Stomach smooth muscle (tissue), 2 donors: Measurements from ENCODE around the gene NDUFA13.
A peak's percentile ranks its signal among the peaks of the same experiment; 100 is the strongest.

Experiments used
- H3K27ac ChIP-seq: one replicate; pipeline ENCODE4 v1.7.0; 2013; ENCODE audit warnings: mild to moderate bottlenecking, low read length, inconsistent platforms
- H3K27me3 ChIP-seq, 2 donors: one replicate each; pipeline ENCODE4 v1.7.0; 2013; ENCODE audit warnings: low read length in 2 of 2; ENCODE audit not compliant: insufficient read depth in 2 of 2, control insufficient read depth in 1 of 2
- H3K36me3 ChIP-seq, 2 donors: one replicate each; pipeline ENCODE4 v1.7.0; 2013; ENCODE audit warnings: low read length in 2 of 2; ENCODE audit not compliant: control insufficient read depth in 2 of 2, insufficient read depth in 2 of 2
- H3K4me1 ChIP-seq: one replicate; pipeline ENCODE4 v1.7.0; 2013; ENCODE audit warnings: low read length; ENCODE audit not compliant: control insufficient read depth, insufficient read depth
- H3K4me3 ChIP-seq, 2 donors: one replicate each; pipeline ENCODE4 v1.7.0; 2013; ENCODE audit warnings: low read length in 2 of 2
- H3K9ac ChIP-seq, 2 donors: one replicate each; pipeline ENCODE4 v1.7.0; 2013; ENCODE audit warnings: low read length in 2 of 2, mild to moderate bottlenecking in 1 of 2
- H3K9me3 ChIP-seq, 2 donors: one replicate each; pipeline ENCODE4 v1.7.0; 2013; ENCODE audit warnings: low read length in 2 of 2; ENCODE audit not compliant: control insufficient read depth in 2 of 2
- donor health status: healthy.
- donor health status: Pancreatic carcinoma.

Gene NDUFA13

GRCh38 chr19:19482809-19483596, 33.0 kb upstream of the NDUFA13 start:
- H3K4me1 ChIP-seq: peaks cover 12% of the 10 kb centered on the region
- no peaks in the 10 kb centered on the region for H3K9me3 ChIP-seq
- peaks cover 0 to 10% of the 10 kb centered on the region in 2 donors for H3K36me3 ChIP-seq
- no peak overlapping the region for H3K27ac ChIP-seq
- no peak overlapping the region for H3K4me3 ChIP-seq
- H3K27me3 ChIP-seq: no peaks in the 10 kb centered on the region
- no peak overlapping the region for H3K9ac ChIP-seq

GRCh38 chr19:19485161-19485997, 30.6 kb upstream of the NDUFA13 start:
- Histone ChIP-seq H3K27ac (no peak overlapping the region), H3K27me3 (no peaks in the 10 kb centered on the region), H3K36me3 (peaks cover 0 to 10% of the 10 kb centered on the region in 2 donors), H3K9me3 (no peaks in the 10 kb centered on the region), H3K4me1 (peaks cover 33% of the 10 kb centered on the region), H3K4me3 (no peak overlapping the region), H3K9ac (no peak overlapping the region)

- Histone ChIP-seq H3K27me3 (no peaks in the 10 kb centered on the region), H3K9me3 (no peaks in the 10 kb centered on the region), H3K36me3 (peaks cover 0 to 7% of the 10 kb centered on the region in 2 donors), H3K4me1 (peaks cover 33% of the 10 kb centered on the region), H3K9ac (no peak overlapping the region), H3K4me3 (no peak overlapping the region), H3K27ac (no peak overlapping the region)
These were observed 30.1 kb upstream of the NDUFA13 start for GRCh38 chr19:19485998-19486290.

GRCh38 chr19:19486343-19487076, 29.5 kb upstream of the NDUFA13 start:
- Histone ChIP-seq H3K4me1 (peaks cover 33% of the 10 kb centered on the region), H3K36me3 (peaks cover 0 to 5% of the 10 kb centered on the region in 2 donors), H3K4me3 (no peak overlapping the region), H3K27ac (no peak overlapping the region), H3K9me3 (no peaks in the 10 kb centered on the region), H3K9ac (no peak overlapping the region), H3K27me3 (no peaks in the 10 kb centered on the region)

GRCh38 chr19:19487077-19487949, 28.7 kb upstream of the NDUFA13 start:
- H3K27me3 ChIP-seq: no peaks in the 10 kb centered on the region
- no peak overlapping the region for H3K4me3 ChIP-seq
- H3K36me3 ChIP-seq: peaks cover 3 to 6% of the 10 kb centered on the region in 2 donors
- H3K4me1 ChIP-seq: peaks cover 33% of the 10 kb centered on the region
- H3K9me3 ChIP-seq: no peaks in the 10 kb centered on the region
- H3K9ac ChIP-seq: no peak overlapping the region
- H3K27ac ChIP-seq: no peak overlapping the region

- Histone ChIP-seq H3K36me3 (peaks cover 7 to 8% of the 10 kb centered on the region in 2 donors), H3K27me3 (no peaks in the 10 kb centered on the region), H3K27ac (peak overlapping the region; percentile 64), H3K9me3 (no peaks in the 10 kb centered on the region), H3K4me3 (no peak overlapping the region), H3K9ac (no peak overlapping the region), H3K4me1 (peaks cover 28% of the 10 kb centered on the region)
These were observed 27.8 kb upstream of the NDUFA13 start for GRCh38 chr19:19487950-19488874.

GRCh38 chr19:19488875-19489690, 26.9 kb upstream of the NDUFA13 start:
- Histone ChIP-seq H3K4me3 (peak overlapping the region; percentile 31 to 61), H3K9ac (peak overlapping the region in 1 of 2 donors; percentile 55), H3K4me1 (peaks cover 27% of the 10 kb centered on the region), H3K9me3 (no peaks in the 10 kb centered on the region), H3K36me3 (peaks cover 10 to 11% of the 10 kb centered on the region in 2 donors), H3K27me3 (no peaks in the 10 kb centered on the region), H3K27ac (peak overlapping the region; percentile 64)

- Histone ChIP-seq H3K27me3 (no peaks in the 10 kb centered on the region), H3K27ac (peak overlapping the region; percentile 64), H3K36me3 (peaks cover 15 to 17% of the 10 kb centered on the region in 2 donors), H3K4me3 (peak overlapping the region in 1 of 2 donors; percentile 61), H3K9me3 (no peaks in the 10 kb centered on the region), H3K4me1 (peaks cover 26% of the 10 kb centered on the region), H3K9ac (peak overlapping the region; percentile 23 to 60)
These were observed 26.2 kb upstream of the NDUFA13 start for GRCh38 chr19:19489804-19490204.
